NCI-H2196 (cell line): ENCODE data around the gene SCART1.

Source experiments
- DNase-seq: peaks from one replicate; lab custom pipeline; 2025; ENCODE audit not compliant: unreplicated experiment; lab: John Stamatoyannopoulos, UW

SCART1 gene

DNA sequence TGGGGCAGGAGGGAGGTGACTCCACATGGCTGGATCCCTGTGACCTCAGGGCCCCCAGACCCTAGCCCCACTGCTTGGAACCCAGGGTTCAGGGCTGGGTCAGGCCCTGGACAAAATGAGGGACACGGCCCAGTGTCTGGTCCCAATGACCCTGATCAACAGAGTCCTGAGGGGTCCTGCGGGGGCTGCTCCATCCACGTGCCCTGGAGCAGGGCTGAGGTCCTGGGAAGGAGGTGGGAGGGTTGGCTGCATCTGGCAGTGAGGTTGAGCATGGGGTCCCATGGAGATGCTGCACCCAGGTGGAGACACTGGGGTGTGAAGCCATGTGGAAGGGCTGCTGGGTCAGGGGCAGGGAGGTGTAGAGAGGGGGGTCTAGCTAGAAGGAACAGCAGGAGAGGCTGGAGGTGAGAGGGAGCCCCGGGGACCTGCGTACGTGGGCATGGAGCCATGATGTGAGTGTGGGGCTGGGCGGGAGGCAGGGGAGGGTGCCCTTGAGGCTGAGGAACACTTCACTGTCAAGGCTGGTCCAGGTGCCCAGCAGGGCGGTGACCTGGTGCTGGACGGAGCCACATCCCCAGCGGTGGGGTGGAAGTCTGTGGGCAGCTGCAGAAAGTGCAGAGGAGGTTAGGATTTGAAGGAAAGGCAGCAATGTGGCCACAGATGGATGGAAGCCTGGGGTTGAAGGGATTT is 604 bp downstream of the SCART1 start:
- no peak for DNase-seq

DNA sequence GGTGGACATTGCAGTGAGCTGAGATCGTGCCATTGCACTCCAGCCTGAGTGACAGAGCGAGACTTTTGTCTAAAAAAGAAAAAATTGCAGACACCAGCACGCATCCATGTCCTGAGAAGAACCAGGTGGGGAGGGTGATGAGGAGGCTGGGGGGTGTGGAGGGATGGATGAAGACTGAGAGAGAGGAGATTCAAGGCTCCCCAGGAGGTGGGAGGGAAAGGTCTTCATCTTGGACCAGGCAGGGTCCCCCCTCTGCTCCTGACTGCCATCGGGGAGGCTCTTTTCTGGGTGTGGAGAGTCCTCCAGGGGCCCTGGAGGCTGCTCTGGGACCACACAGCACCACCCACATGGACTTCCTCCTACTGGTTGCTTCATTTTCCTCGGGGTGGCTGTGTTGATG is 1.5 kb downstream of the SCART1 start:
- no peak for DNase-seq

GRCh38 chr10:133455611-133456031 is 1.9 kb downstream of the SCART1 start:
- no peak for DNase-seq

- DNase-seq = no peak
Measured at GRCh38 chr10:133456041-133456951, 2.6 kb downstream of the SCART1 start.

GRCh38 chr10:133457100-133457841 is 3.5 kb downstream of the SCART1 start:
- DNase-seq = no peak

- DNase-seq = no peak
Measured at GRCh38 chr10:133458021-133458709, 4.4 kb downstream of the SCART1 start.

DNA sequence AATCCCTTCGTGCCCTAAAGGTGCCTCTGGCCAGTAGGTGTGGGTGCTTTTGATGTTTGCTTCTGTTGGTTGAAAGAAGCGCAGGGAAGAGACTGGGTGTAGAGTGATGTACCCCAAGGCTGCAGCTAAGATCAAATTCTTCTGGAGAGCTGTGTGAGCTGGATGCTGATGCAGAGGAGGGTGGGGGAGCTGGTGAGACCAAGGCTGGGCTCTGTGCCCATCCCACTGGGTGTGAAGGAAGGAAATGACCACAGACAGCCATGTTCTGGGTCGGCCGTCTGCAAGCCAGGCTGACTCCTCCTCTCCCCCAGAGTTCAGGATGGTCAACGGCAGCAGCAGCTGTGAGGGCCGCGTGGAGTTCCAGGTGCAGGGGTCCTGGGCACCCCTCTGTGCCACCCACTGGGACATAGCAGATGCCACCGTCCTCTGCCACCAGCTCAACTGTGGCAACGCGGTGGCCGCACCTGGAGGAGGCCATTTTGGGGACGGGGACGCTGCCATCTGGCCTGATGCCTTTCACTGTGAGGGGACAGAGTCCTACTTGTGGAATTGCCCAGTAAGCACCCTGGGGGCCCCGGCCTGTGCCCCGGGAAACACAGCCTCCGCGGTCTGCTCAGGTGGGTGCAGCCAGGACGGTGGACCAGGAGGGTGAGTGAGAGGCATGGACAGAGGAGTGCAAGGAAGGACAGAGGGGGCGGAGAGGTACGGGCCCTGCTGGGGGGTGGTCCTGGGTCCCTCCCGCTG is 5.1 kb downstream of the SCART1 start:
- no peak for DNase-seq

- no peak for DNase-seq
Measured at GRCh38 chr10:133459454-133460207, 5.9 kb downstream of the SCART1 start.

- DNase-seq = no peak
Measured at GRCh38 chr10:133460208-133460769, 6.5 kb downstream of the SCART1 start.

GRCh38 chr10:133461027-133461426 is 7.3 kb downstream of the SCART1 start:
- DNase-seq = no peak

GRCh38 chr10:133461841-133462240 is 8.1 kb downstream of the SCART1 start:
- no peak for DNase-seq

DNA sequence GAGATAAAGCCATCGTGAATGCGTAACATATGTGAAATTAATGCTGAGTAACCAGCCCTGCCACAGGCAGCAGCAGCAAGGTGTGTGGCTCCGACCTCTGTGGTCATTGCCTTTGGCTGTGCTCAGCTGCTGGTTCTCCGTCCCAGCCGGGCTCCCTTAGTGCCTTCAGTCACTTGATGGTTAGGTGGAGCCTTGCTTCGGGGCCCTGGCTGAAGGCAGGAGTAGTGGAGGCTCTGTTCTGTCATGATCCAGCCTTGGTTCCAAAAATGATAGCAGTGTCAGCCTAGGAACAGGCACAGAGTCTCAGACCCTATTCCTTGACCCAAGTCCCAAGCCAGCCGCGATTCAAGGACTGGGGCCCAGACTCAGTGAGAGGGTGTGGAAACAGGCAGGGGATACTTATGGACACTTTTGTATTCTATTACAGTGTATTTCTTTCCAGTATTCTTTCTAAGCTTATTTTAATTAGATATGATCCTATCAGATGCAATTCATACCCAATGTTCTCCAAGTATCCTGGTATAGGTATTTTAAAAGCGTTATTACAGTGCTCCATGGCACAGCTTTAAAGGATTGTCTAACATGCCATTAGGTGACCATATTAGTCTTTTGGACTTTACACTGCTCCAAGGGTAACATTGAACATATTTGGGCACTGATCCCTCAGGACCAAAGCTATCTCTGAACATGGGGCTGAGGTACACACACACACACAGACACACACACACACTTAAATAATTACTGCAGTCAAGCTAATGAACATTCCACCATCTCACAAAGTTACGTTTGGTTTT is 9.0 kb downstream of the SCART1 start:
- DNase-seq = no peak

GRCh38 chr10:133464582-133465031 is 10.9 kb downstream of the SCART1 start:
- no peak for DNase-seq

DNA sequence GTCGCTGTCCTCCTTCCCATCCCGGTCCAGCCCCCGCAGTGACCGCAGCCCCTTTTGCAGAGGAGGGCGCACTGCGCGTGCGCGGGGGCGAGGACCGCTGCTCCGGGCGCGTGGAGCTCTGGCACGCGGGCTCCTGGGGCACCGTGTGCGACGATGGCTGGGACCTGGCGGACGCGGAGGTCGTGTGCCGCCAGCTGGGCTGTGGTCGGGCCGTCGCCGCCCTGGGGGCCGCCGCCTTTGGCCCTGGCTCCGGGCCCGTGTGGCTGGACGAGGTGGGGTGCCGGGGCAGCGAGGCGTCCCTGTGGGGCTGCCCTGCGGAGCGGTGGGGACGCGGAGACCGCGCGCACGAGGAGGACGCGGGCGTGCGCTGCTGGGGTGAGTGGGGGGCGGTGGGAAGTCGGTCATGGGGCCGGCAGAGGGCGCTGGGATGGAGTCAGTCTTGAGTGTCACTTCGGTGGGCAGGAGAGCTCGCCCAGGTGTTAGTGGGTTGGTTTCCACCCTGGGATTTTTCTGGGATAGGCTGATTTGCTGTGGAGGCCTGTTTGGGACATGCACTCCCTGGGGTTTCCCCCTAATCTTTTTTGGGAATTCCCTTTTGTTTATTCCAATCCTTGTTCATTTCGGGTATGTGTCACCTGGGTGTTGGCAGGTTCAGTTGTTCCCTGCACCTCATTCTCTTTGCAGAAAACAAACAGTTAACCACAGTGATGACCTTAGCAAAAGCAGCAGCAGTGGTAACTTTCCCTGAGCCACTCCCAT is 11.6 kb downstream of the SCART1 start:
- no peak for DNase-seq

DNA sequence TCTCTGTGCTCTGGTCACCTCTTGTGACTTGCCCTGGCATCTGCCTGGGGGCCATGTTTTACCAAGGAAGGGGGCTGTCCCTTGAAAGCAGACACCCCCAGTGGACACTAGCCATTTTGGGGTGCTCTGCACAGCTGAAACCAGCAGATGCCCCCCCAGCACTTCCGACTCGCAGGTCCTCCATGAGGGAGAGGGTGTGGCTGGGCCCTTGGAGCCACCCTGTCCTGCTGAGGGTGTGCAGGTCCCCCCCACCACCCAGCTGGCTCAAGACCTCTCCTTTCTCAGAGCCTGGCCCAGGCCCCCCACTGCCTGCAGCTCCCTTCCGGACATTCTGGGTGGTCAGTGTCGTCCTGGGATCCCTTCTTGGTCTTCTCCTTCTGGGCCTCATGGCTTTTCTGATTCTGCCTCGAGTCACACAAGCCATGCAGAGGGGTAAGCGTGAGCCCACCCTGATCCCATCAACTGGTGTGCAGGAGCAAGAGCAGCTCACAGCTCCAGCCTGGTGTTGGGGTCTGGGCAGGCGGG is 12.3 kb downstream of the SCART1 start:
- DNase-seq = no peak

- no peak for DNase-seq
Measured at GRCh38 chr10:133466683-133467275, 13.0 kb downstream of the SCART1 start.

GRCh38 chr10:133467286-133467911 is 13.7 kb downstream of the SCART1 start:
- DNase-seq = no peak
